ENCODE results near the gene SETD7.

DNA sequence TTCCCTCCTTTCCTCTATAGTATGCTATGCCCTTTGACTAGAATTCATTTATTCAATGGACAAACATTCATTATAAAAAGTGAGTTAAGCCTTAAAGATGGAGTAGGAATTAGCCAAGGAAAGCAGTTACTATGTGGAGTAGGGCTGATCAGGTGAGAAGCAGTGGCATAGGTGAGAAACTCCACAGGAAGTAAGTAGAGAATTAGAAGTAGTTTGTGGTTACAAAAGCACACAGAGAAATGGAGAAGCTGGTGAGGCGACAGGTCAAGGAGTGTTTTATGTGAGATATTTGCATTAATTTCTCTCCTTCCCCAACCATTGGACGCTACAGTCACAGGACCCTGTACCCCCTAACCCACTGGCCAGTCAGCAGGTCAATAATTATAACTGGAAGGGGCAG, 30.6 kb downstream of the SETD7 start:
- TF ChIP-seq, protein P1, sequence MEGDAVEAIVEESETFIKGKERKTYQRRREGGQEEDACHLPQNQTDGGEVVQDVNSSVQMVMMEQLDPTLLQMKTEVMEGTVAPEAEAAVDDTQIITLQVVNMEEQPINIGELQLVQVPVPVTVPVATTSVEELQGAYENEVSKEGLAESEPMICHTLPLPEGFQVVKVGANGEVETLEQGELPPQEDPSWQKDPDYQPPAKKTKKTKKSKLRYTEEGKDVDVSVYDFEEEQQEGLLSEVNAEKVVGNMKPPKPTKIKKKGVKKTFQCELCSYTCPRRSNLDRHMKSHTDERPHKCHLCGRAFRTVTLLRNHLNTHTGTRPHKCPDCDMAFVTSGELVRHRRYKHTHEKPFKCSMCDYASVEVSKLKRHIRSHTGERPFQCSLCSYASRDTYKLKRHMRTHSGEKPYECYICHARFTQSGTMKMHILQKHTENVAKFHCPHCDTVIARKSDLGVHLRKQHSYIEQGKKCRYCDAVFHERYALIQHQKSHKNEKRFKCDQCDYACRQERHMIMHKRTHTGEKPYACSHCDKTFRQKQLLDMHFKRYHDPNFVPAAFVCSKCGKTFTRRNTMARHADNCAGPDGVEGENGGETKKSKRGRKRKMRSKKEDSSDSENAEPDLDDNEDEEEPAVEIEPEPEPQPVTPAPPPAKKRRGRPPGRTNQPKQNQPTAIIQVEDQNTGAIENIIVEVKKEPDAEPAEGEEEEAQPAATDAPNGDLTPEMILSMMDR (IDR thresholded peaks at IDR 0.05; ENCODE audit: borderline replicate concordance, extremely low read depth, low read length, poor library complexity, severe bottlenecking) = no peak
- no peak for TF ChIP-seq EZH2 (IDR thresholded peaks at IDR 0.05; ENCODE audit: borderline replicate concordance, low read depth, low read length, severe bottlenecking)
